Chondrocyte (in vitro differentiated cells): ENCODE results near the gene THSD4. TPM values are rescaled to one million over a fixed set of nuclear protein-coding genes. Genes with fewer than 3 reads are reported as not detected.

Experiments used
- DNase-seq: peaks from one replicate; pipeline ENCODE4 v3.0.0; 2021; ENCODE audit warnings: mixed read lengths, low spot score
- H3K27ac Mint-ChIP-seq: one replicate; pipeline ENCODE4 v1.8.0; 2021; ENCODE audit warnings: mild to moderate bottlenecking, moderate library complexity, mixed read lengths; ENCODE audit not compliant: unreplicated experiment
- H3K27me3 Mint-ChIP-seq: 2 replicates; pipeline ENCODE4 v1.8.0; 2021; ENCODE audit warnings: low read depth, mixed read lengths
- H3K36me3 Mint-ChIP-seq: 2 replicates; pipeline ENCODE4 v1.8.0; 2021; ENCODE audit warnings: low read depth, mixed read lengths
- H3K4me1 Mint-ChIP-seq: 2 replicates; pipeline ENCODE4 v1.8.0; 2021; ENCODE audit warnings: low read depth, mild to moderate bottlenecking, mixed read lengths
- H3K4me3 Mint-ChIP-seq: one replicate; pipeline ENCODE4 v1.8.0; 2021; ENCODE audit warnings: mild to moderate bottlenecking, moderate library complexity, mixed read lengths; ENCODE audit not compliant: unreplicated experiment
- H3K9me3 Mint-ChIP-seq: 2 replicates; pipeline ENCODE4 v1.8.0; 2021; ENCODE audit warnings: low read depth, mixed read lengths
- total RNA-seq: library from RNA; stranded (reverse); gene quantifications from 3 replicates; pipeline ENCODE4 v1.2.1, GENCODE V29; 2021
- TF ChIP-seq, protein P1 (sequence below): fragments of 200-600 bp; sonication (generic); IDR thresholded peaks from 2 replicates; pipeline ENCODE4 v1.5.0; 2021; ENCODE audit warnings: antibody characterized with exemption, mild to moderate bottlenecking, moderate library complexity

Gene THSD4
- total RNA-seq, 1 donor from 2014 or later = 3.4 TPM

DNA sequence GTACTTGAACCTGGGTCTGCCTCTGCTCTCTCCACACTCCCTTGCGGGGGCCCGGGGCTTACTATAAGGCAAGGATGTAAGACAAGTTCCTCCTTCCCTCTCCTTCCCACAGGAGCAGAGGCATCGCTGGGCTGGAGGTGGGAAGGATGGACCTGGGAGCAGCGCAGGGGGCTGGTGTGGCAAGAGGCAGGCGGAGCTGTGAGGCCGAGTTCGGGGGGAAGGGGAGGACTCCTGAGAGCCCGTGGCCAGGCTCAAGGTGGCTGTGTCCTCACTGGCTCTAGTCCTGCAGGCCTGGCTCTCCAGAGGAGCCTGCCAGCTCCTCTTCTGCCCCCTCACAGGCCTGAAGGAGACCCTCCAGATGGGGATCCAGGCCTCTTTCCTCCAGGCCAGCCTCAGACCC, 694.1 kb downstream of the THSD4 start:
- TF ChIP-seq, protein P1, sequence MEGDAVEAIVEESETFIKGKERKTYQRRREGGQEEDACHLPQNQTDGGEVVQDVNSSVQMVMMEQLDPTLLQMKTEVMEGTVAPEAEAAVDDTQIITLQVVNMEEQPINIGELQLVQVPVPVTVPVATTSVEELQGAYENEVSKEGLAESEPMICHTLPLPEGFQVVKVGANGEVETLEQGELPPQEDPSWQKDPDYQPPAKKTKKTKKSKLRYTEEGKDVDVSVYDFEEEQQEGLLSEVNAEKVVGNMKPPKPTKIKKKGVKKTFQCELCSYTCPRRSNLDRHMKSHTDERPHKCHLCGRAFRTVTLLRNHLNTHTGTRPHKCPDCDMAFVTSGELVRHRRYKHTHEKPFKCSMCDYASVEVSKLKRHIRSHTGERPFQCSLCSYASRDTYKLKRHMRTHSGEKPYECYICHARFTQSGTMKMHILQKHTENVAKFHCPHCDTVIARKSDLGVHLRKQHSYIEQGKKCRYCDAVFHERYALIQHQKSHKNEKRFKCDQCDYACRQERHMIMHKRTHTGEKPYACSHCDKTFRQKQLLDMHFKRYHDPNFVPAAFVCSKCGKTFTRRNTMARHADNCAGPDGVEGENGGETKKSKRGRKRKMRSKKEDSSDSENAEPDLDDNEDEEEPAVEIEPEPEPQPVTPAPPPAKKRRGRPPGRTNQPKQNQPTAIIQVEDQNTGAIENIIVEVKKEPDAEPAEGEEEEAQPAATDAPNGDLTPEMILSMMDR = no peak
- H3K27ac Mint-ChIP-seq = no peak overlapping the region
- peaks cover 40% of the 10 kb centered on the region for H3K4me1 Mint-ChIP-seq
- no peaks in the 10 kb centered on the region for H3K27me3 Mint-ChIP-seq
- no peaks in the 10 kb centered on the region for H3K36me3 Mint-ChIP-seq
- DNase-seq = no peak
- no peaks in the 10 kb centered on the region for H3K9me3 Mint-ChIP-seq
- no peak overlapping the region for H3K4me3 Mint-ChIP-seq

DNA sequence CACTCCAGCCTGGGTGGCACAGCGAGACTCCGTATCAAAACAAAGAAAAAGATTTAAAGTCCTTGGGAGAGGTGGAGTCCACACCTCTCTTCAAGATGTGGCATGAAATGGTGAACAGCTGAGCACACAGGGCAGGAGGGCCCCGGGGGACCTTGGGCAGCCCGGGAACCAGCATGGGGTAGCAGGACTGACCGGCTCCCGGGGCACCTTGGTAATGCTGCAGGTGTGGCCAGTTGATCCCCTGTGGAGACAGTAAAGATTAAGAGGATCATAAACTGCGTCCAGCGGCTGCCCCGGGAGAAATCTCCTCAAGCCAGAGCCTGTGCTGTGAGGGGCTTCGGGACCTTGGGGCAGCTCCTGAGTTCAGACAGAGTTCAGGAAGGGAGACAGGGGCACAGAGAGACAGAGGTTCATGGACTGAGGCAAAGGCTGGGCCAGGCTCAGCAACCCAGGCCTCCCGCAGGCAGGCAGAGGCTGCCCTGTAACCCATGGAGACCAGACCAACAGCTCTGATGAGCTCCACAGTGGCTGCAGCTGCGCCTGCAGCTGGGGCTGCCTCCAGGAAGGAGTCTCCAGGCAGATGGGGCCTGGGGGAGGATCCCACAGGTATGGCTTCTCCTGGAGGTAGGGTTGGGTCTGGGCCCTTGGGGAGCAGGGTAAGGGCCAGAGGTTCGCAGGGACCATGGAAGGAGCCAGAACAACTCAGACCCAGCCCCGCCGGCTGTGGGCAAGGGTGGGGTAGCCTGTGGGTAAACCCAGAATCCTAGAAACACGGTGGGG, 695.2 kb downstream of the THSD4 start, which contains the start of gene NR2E3:
Gene NR2E3 (plus strand): TSS at position 299 of the 780 bp plus-strand sequence. CDS start 190 bp downstream, at position 489.
- H3K9me3 Mint-ChIP-seq = no peaks in the 10 kb centered on the region
- H3K27me3 Mint-ChIP-seq = no peaks in the 10 kb centered on the region
- H3K36me3 Mint-ChIP-seq = no peaks in the 10 kb centered on the region
- TF ChIP-seq, protein P1 = no peak
- no peak within 1 kb of the TSS for H3K27ac Mint-ChIP-seq
- no peak for DNase-seq
- no peak within 1 kb of the TSS for H3K4me3 Mint-ChIP-seq
- peaks cover 30% of the 10 kb centered on the region for H3K4me1 Mint-ChIP-seq

DNA sequence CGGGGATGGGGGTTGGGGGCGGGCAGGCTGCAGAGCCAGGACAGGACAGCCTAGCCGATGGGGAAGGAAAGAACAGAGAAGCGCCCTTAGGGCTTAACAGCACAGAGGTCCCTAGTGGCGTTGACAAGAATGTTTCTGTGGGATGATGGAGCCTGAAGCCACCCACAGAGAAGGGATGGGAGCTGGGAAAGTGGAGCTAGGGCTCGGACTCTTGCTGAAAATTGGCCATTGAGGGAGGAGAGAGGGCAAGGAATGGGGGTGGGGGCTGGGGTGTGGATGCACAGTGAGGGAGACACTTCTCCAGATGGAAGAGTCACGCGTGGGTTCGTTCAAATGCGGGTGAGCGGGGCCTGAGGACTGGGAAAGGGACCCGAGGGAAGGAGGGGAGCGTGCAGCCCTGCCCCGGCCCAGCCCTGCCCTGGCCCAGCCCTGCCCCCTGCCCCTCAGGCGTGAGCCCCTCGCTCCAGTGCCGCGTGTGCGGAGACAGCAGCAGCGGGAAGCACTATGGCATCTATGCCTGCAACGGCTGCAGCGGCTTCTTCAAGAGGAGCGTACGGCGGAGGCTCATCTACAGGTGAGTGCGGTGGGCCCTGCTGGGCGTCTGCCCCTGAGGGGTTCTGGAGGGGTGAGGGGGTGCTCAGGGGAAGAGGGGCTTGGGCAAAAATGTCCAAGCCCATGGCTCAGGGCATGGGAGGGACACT, 695.9 kb downstream of the THSD4 start:
- Mint-ChIP-seq H3K36me3 (no peaks in the 10 kb centered on the region), H3K9me3 (no peaks in the 10 kb centered on the region), H3K27ac (no peak overlapping the region), H3K27me3 (no peaks in the 10 kb centered on the region), H3K4me1 (peaks cover 23% of the 10 kb centered on the region), H3K4me3 (no peak overlapping the region)
- TF ChIP-seq, protein P1 = no peak
- no peak for DNase-seq

DNA sequence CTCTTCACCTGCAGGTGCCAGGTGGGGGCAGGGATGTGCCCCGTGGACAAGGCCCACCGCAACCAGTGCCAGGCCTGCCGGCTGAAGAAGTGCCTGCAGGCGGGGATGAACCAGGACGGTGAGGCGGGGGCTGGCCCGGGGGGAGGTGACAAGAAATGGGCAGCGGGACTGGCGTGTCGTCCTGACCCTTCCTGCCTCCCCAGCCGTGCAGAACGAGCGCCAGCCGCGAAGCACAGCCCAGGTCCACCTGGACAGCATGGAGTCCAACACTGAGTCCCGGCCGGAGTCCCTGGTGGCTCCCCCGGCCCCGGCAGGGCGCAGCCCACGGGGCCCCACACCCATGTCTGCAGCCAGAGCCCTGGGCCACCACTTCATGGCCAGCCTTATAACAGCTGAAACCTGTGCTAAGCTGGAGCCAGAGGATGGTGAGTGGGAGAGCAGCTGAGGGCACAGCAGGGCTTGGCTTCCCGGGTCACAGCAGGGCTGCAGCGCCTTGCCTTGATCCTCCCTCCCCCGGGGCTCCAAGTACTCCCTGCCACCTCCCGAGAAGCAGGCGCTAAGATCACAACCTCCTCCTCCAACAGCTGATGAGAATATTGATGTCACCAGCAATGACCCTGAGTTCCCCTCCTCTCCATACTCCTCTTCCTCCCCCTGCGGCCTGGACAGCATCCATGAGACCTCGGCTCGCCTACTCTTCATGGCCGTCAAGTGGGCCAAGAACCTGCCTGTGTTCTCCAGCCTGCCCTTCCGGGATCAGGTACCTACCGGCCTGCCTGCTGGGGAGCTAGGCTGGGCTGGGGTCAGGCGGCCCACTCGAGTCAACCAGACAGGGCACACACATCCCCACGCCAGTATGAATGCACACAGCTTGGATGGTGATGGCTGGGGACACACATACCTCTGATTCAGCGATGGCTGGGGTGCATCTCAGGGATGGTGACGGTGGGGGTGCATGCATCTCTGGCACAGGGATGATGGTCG, 696.8 kb downstream of the THSD4 start:
- no peak overlapping the region for H3K4me3 Mint-ChIP-seq

More for the DNA sequence above, 696.8 kb downstream of the THSD4 start:
- TF ChIP-seq, protein P1 = no peak
- no peak for DNase-seq
- H3K27me3 Mint-ChIP-seq = no peaks in the 10 kb centered on the region
- H3K9me3 Mint-ChIP-seq = no peaks in the 10 kb centered on the region
- peaks cover 15% of the 10 kb centered on the region for H3K4me1 Mint-ChIP-seq
- H3K27ac Mint-ChIP-seq = no peak overlapping the region
- H3K36me3 Mint-ChIP-seq = no peaks in the 10 kb centered on the region
